GM19238 (cell line): ENCODE measurements around the gene FHIT.
"Not testable (repeated sequence)": the region's sequence is repeated elsewhere in the genome, so short reads cannot be mapped to it uniquely, and the experiment has no call there.

Experiments
- DNase-seq: peaks from one replicate; pipeline ENCODE4 v3.0.0; 2011; ENCODE audit warnings: low spot score; ENCODE audit not compliant: insufficient read length

FHIT gene

DNA sequence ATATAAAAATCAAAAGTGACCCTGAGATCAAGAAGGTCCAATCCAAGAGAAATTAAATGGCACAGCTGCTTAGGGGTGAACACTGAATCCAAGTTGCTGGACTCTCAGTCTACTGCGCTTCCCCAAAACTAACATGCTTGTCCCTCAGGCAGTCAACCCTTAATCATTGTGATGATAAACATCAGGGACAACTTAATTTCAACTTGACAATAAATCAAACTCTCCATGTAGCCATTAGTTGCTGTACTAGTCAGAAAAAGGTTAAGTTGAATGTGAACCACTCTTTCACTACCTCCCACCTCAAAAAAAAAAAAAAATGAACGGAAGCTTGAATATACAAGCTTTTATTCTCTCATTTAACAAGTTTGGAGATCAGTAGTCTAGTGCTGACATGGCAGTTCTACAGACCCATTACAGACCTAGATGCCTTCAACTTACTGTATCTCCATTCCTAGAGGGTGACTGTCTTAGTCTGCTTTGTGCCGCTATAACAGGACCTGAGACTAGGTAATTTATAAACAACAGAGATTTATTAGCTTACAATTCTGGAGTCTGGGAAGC is 185.7 kb downstream of the FHIT start:
- no peak for DNase-seq

DNA sequence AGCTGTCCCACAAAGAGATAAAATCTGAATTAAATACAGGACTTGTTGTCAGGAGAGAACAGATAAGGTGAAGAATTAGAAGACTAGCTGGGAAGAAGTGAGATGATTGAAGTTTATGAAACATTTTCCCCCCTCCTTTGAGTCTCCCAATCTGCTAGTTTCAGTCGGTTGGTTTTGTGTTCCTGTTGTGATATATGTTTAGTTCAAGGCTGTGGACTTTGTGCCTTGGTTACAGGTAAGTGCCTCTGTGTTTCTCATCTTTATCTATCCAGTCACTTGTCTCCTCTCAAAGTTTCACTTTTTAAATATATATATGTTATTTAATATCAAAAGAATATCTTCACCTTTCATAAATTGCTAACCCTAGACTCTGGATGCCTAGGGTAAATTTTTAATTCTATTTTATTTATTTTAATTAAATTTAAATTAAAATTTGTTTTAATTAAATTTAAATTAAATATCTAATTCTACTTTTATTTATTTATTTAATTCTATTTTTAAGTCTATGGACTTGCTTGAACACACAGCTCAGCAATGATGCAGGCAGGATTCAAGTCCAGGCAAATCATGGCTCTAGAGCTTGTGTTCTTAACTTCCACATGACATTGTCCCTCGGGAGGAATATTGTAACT is 190.0 kb downstream of the FHIT start:
- DNase-seq: no peak

DNA sequence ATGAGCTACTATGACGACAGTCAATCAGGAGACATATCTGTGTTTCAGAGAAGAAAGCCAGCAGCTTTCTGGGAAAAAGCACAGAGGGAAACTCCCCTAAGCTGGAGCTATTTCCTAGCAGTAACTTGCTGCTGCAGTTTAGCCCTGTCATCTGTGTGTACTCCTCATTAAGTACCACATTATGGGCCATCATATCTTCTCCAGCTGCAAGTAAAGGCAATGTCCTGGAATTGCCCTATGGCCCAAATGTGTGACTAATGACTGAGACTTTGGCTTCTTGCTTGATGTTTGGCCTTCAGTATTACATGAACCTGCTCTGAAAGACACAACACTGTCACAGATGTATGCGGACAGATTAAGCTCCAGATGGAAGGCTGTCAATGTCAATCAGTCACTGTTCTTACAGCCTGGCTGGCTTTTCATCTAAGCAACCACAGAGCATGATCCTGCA is 190.8 kb downstream of the FHIT start:
- DNase-seq: no peak

DNA sequence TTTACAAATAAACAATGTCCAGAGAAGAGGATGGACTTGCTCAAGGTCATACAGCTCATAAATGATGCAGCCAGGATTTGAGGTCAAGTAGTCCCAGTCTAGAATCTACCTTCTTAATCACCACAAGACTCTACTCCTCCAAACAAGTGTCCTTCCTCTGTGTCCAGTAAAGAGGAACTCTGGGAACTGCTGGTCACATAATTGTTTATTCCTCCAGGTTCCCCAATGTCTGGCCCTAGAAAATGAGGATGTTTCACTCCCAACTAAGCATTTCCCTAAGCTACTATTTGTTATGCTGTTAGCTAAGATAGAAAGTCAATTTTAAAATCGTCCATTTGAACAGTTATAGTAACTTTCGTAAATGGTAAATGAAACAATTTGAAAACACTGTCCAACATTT is 192.4 kb downstream of the FHIT start:
- no peak for DNase-seq

DNA sequence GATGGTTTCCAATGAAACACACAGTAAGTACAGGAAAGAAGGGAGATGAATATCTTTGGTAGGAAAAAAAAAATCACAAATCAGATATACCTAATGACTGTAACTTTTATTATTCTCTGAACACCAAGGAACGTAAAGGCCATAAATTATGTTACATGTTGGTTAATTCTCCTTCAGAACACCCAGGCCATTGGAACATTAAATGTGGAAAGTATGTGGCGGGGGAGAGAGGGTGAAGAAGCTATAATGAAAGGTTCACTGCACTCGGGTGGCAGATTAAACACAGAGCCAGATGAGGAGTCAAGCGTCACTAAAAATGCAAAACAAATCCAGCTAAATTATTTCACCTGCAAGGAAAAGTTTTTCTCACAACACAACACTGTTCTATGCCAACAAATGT is 193.8 kb downstream of the FHIT start:
- no peak for DNase-seq

DNA sequence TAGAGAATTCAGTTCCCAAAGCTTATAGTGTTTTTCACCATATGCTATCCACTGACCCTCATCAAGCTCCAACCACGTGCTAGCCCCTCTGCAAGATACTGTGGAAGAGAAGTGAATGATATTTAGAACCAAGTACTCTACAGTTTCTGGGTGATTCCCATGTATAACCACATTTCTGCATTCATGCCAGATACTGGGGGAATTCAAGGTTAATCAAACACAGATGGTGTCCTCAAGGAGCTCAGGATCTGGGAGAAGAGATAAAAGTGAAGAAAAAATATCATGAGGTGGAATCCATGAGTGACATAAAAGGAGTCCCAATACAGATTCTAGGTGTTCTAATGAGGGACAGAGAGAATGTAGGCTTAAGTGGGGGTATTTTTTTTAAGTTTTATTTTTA is 195.8 kb downstream of the FHIT start:
- no peak for DNase-seq

DNA sequence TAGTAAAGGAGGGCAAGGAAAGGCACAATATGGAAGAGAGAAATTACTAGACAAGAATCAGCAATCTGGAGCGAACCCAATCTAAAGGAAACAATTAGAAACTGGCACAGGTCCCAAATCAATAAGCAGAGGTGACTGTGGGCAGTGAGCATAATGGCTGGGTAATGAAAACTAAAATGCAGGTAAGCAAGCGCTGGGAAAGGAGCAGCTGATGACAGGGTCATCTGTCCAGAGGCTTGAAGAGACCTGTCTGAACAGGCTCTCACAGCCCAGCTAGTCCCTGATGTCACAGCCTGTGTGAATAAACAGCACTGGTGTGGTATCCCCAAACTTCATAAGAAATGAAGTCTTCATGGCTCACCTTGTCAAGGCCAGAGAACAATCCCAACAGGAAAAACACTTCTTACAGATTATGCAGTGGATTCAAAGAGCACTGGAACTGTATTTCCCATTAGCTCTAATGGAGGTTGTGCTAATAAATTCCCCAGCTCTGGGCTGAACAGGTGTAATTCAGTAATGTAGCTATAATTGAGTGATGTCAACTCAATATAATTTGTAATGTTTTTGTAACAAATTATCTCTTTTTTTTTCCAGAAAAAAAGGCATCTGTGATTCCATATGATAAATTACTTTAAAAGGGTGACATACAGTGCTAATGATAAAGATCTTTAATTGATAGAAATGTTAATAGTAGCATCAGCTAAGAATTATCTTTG is 197.3 kb downstream of the FHIT start:
- DNase-seq: no peak

DNA sequence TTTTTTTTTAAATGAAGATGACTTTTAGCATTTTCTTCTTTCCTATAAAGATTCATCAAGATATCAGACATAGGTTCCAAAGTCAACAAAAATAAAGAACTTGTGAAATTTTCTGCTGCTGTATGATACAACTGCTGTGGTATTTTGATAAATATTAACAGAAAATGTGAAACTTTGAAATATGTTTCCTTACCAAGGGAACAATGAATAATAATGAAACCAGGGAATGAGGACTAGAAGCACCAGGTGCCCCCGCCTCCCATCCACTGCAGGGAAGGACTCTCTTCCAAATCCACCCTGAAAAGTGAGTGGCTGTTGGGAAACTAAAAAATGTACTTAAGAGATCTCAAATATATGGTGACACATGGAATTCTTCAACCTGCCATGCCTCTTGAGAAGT is 198.4 kb downstream of the FHIT start:
- no peak for DNase-seq

DNA sequence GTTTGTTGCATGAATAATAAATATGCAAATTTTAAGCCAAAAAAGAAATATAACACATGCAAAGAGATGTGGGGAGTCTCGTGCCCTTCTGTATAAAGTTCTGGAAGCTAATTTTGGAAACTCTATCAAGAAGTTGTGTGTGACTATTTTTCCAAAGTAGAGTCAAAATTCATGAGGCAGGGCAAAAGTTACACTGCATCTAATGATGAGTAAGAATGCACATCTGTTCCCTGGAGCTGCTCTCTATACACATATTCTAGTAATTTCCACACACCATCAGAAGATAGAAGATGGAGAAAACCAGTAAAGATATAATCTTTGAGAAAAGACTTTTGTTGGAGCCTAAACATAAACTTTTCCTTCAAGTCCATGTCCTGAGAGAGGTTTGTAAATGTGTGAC is 199.6 kb downstream of the FHIT start:
- no peak for DNase-seq

DNA sequence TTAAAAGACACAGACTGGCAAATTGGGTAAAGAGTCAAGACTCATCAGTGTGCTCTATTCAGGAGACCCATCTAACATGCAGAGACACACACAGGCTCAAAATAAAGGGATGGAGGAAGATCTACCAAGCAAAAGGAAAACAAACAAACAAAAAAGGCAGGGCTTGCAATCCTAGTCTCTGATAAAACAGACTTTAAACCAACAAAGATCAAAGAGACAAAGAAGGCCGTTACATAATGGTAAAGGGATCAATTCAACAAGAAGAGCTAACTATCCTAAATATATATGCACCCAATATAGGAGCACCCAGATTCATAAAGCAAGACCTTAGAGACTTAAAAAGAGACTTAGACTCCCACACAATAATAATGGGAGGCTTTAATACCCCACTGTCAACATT is 206.1 kb downstream of the FHIT start:
- DNase-seq: not testable (repeated sequence)

DNA sequence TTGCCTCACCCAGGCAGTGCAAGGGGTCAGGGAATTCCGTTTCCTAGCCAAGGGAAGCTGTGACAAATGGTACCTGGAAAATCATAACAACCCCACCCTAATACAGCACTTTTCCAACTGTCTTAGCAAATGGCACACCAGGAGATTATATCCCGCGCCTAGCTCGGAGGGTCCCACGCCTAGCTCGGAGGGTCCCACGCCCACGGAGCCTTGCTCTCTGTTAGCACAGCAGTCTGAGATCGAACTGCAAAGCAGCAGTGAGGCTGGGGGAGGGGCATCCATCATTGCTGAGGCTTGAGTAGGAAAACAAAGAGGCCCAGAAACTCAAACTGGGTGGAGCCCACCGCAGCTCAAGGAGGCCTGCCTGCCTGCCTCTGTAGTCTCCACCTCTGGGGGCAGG is 208.1 kb downstream of the FHIT start:
- DNase-seq: no peak

DNA sequence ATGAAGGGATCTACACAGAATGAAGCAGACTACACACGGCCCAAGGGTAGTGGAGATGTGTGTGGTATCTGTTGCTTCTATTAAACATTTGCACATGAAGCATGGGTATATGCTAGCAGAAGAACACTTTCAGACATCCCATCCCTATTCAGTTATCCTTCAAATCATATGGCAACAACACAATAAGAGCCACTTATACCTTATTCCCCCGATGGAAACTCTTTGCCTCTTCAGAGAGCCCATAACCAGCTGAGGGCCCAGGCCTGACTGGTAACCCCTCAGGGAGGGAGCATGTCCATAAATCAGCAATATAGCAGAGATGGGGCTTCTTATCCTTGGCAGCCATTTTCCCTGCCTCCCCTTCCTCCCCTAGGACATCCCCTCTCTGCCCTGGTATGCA is 210.6 kb downstream of the FHIT start:
- DNase-seq: no peak

DNA sequence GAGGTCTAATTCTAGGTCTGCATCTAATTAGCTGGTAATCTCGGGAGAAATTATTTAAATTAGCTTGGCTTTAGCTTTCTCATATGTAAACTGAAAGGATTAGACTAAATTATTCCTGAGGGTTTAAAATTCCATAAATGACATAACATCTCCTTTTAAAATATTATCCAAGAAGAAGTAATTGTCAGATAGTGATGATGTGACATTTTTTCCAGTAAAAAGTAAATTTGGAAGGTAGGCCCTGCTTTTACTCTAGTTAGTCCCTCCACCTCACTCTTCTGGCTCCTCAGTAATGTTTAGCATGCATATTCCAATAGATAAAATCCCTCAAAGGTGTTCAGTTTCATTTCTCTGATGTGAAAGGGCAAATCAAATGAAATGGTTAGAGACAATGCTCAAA is 215.7 kb downstream of the FHIT start:
- no peak for DNase-seq

DNA sequence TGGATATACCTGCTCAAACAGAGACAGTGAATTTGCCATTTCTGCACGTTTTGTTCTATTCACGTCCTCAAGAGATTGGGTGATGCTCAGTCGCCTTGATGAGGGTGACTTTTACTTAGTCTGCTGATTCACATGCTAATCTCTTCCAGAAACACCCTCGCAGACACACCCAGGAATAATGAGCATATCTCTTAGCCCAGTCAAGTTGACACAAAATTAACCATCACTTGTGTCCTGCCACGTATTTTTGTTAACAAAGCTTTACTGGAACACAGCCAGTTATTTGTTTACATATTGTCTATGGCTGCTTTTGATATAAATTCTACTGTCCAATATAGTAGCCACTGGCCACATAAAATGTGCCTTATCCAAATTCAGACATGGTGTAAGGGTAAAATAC is 218.3 kb downstream of the FHIT start:
- DNase-seq: no peak

DNA sequence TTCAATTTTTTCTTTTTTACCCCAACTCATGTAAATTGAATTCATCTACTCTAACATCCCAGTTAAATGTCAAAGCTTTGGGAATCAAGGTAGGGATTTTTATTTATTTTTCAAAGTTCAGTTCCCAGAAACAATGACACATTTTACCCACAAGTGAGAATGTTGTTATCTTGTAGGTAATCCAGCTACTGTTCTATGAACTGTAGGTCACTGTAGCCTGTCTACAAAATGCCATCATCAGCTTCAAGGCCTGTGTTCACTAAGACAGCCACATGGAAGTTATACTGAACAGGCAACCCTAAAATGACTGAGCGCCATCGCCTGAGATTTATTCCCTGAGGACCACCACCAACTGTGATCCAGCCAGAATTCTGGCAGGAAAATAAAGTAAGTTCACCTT is 219.7 kb downstream of the FHIT start:
- DNase-seq: no peak

DNA sequence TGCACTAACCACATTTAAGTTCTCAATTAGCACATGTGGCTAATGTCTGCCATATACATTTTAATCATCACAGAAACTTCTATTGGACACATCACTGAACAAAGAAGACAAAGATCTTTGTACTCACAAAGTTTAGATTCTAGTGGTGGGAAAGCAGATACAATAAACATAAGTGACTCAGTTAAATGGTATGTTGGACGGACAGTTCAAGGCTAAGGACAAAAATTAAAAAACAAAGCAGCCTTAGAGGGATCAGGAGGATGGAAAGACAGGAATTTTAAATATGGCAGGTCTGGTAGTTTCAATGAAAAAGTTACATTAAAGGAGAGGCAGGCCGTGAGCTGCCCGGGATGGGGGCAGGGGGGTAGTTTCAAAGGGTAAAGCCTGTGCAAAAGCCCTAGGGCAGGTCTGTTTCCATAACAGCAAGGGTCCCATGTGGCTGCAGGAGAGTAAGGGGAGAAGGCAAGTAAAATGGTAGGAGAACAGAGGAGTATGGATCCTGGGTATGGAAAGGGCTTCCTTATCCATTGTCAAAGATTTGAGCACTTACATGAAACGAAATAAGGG is 220.7 kb downstream of the FHIT start:
- DNase-seq: no peak

DNA sequence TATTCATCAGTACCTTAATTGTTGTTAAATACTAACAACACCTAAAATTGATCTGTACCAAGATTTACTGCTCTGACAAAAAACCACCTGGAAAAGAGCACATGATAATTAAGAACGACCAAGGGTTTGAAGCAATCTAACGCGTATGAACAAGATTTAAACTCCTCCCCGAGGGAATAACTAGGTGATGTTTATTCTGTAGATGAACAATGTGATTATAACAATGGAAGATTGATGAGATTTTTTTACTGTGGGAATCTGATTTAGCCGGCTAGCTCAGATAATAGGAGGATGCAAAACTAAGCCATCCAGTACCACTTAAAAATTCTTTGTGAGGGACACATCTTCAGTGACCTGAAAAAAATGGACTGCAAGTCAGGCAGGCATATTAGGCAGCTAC is 222.1 kb downstream of the FHIT start:
- DNase-seq: no peak

DNA sequence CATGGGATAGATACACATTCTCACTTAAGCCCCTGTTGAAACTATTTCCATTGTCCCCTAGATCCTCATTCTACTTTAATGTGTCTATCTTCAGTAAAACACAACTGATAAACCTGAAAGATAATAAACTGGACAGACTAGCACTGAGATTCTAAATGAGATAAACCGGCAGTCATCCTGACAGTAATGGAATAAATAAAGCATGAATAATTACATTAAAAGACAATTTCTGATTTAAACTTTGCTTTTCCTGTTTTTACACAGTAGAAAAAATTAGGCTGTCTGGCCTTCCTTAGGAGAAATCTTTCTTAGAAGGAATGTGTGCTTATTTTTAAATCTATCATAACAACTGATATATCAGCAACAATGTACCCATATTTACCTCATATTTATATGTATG is 232.4 kb downstream of the FHIT start:
- no peak for DNase-seq

DNA sequence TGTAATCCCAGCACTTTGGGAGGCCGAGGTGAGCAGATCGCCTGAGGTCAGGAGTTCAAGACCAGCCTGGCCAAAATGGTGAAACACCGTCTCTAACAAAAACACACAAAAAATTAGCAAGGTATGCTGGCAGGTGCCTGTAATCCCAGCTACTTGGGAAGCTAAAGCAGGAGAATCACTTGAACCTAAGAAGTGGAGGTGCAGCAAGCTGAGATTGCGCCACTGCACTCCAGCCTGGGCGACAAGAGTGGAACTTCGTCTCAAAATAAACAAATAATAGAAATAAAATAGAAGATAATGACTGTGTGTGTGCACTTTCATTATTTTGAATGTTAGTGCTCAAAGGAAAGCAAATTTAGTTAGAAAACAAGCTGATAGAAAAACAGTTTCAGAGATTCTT is 234.2 kb downstream of the FHIT start:
- not testable (repeated sequence) for DNase-seq

DNA sequence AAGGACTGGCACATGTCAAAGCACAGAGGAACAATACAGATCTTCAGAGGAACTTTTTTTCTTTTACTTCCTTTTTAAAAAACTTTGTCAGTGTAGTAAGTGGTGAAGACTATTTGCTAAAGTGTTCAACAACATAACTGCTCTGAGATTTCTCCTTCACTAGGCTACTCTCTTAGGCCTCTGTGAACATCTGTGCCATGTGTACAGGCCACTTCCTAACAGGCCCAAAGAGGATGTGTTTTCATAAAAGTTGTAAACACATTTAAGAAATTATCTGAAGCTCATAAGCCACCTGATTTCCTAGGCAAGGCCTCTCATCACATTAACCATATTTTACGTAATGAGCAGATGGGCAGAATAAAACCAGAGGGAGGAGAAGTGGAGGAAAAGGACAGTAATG is 235.4 kb downstream of the FHIT start:
- no peak for DNase-seq

DNA sequence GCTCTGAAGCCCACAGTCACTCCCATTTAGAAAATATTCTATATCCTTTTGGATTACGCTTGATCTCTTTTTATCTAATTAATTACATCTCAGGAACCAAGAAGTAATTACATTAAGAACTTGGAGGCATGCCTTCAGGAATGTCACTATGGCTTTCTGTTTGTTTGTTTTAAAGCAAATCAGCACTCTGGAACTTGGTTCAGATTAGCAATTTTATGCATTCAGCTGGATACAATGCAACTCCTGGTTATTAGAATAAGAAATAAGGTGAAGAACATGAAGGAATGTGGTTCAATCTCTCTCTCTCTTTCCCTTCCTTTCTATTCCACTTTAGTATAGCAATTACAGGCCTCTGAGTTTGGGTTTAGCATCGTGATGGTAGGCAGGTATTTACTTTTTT is 235.8 kb downstream of the FHIT start:
- DNase-seq: no peak

DNA sequence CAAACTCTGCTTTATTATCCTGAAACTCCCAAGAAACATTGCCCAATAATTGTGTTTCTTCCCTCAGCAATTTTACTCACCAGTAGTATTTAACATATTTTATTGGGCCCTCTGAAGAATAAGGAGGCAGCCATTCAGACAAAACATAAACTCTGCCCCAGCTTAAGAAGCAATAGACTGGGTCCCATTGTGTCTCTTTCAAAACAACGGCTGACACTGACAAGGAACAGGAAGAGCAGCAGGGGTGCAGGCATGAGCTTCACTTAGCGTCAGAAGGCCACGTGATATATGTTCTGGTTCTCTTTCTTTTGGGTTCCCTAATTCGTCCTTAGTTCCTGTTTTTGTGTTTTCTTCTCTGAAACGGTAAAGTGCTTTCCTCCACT is 242.3 kb downstream of the FHIT start:
- DNase-seq: no peak
